Activated naive CD8-positive, alpha-beta T cell treated with anti-CD3 and anti-CD28 coated beads for 36 hours (primary cell): ENCODE data around the gene ADRB1. TPM values are rescaled to one million over a fixed set of nuclear protein-coding genes. Genes with fewer than 3 reads are reported as not detected.

Source experiments
- DNase-seq: peaks from one replicate; pipeline ENCODE4 v3.0.0; 2021
- H3K27ac Mint-ChIP-seq: one replicate; pipeline ENCODE4 v1.8.0; 2022; ENCODE audit warnings: mild to moderate bottlenecking, moderate library complexity, mixed read lengths
- H3K27me3 Mint-ChIP-seq: one replicate; pipeline ENCODE4 v1.8.0; 2022; ENCODE audit warnings: mild to moderate bottlenecking, mixed read lengths
- H3K36me3 Mint-ChIP-seq: one replicate; pipeline ENCODE4 v1.8.0; 2021; ENCODE audit warnings: mild to moderate bottlenecking, mixed read lengths
- H3K4me1 Mint-ChIP-seq: one replicate; pipeline ENCODE4 v1.8.0; 2021; ENCODE audit warnings: mixed read lengths
- H3K4me3 Mint-ChIP-seq: one replicate; pipeline ENCODE4 v1.8.0; 2022; ENCODE audit warnings: mild to moderate bottlenecking, moderate library complexity, mixed read lengths
- H3K9me3 Mint-ChIP-seq: one replicate; pipeline ENCODE4 v1.8.0; 2022; ENCODE audit warnings: mixed read lengths
- total RNA-seq, 2 experiments: library from RNA; stranded (reverse); gene quantifications; one replicate each; pipeline ENCODE4 v1.2.3, GENCODE V29; 2021

The ADRB1 gene
- total RNA-seq: under 1 TPM in 1 of 2 experiments, not detected in 1; 0.14 TPM

DNA sequence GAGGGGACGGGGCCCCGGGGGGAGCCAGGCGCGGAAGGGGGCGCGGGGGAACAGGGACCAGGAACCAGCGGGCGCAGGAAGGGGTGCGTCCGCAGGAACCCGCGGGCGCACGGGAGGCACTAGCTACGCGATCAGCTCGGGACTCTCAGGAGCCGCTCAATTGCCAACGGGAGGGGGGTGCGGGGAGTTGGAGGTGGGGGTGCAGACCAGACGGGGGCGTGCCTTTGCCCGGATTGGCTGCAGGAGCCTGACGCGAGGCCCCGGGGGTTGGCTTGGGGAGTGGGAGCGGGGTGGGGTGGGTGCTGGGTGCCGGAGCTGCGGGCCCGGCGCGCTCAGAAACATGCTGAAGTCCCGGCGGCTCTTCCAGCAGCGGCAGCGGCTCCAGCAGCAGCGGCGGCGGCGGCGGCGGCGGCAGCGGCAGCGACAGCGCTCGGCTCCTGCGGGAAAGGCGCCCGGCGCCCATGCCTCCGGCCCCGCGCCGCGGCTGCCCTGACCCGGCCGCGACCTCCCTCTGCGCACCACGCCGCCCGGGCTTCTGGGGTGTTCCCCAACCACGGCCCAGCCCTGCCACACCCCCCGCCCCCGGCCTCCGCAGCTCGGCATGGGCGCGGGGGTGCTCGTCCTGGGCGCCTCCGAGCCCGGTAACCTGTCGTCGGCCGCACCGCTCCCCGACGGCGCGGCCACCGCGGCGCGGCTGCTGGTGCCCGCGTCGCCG, at the start of gene ADRB1:
Gene ADRB1, plus strand, starts transcription at position 335 of the 715 bp plus-strand sequence. Its CDS starts 267 bp downstream, at position 602.
- Mint-ChIP-seq H3K27ac (no peak within 1 kb of the TSS), H3K4me1 (peaks cover 13% of the 10 kb centered on the region), H3K36me3 (no peaks in the 10 kb centered on the region), H3K4me3 (peak within 1 kb of the TSS; percentile 72), H3K9me3 (peaks cover 1% of the 10 kb centered on the region), H3K27me3 (peaks cover 90% of the 10 kb centered on the region)
- peak; percentile 35 for DNase-seq

GRCh38 chr10:113995201-113995600, 48.5 kb upstream of the ADRB1 start:
- no peak for DNase-seq
- peaks cover 4% of the 10 kb centered on the region for H3K4me1 Mint-ChIP-seq
- peaks cover 51% of the 10 kb centered on the region for H3K27me3 Mint-ChIP-seq
- no peak overlapping the region for H3K4me3 Mint-ChIP-seq
- H3K9me3 Mint-ChIP-seq: no peaks in the 10 kb centered on the region
- H3K36me3 Mint-ChIP-seq: no peaks in the 10 kb centered on the region
- H3K27ac Mint-ChIP-seq: no peak overlapping the region

GRCh38 chr10:113997428-113997827, 46.2 kb upstream of the ADRB1 start:
- Mint-ChIP-seq H3K9me3 (no peaks in the 10 kb centered on the region), H3K27ac (no peak overlapping the region), H3K4me1 (no peaks in the 10 kb centered on the region), H3K27me3 (peaks cover 36% of the 10 kb centered on the region), H3K36me3 (no peaks in the 10 kb centered on the region), H3K4me3 (no peak overlapping the region)
- DNase-seq: no peak

DNA sequence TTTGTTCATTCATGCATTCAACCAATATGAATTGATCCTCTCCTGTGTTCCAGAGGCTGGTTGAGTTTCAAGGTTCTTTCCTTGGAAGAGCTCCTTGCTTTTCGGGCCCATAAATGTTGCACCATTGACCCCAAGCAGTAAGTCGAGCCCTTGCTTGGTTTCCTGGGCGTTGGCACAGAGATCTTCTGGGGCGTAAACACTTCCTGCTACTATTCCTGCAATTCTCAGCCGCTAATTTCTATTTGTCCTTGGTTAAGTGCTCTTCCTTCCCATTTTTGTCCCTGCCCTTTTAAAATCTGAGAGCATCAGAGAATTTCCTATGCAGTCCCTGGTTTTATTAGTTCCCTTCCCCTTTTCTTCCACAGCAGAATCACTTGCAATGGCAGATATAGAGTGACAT, 44.1 kb upstream of the ADRB1 start:
- H3K27ac Mint-ChIP-seq: no peak overlapping the region
- H3K4me3 Mint-ChIP-seq: no peak overlapping the region
- H3K27me3 Mint-ChIP-seq: peaks cover 28% of the 10 kb centered on the region
- H3K36me3 Mint-ChIP-seq: no peaks in the 10 kb centered on the region
- DNase-seq: no peak
- no peaks in the 10 kb centered on the region for H3K9me3 Mint-ChIP-seq
- no peaks in the 10 kb centered on the region for H3K4me1 Mint-ChIP-seq

DNA sequence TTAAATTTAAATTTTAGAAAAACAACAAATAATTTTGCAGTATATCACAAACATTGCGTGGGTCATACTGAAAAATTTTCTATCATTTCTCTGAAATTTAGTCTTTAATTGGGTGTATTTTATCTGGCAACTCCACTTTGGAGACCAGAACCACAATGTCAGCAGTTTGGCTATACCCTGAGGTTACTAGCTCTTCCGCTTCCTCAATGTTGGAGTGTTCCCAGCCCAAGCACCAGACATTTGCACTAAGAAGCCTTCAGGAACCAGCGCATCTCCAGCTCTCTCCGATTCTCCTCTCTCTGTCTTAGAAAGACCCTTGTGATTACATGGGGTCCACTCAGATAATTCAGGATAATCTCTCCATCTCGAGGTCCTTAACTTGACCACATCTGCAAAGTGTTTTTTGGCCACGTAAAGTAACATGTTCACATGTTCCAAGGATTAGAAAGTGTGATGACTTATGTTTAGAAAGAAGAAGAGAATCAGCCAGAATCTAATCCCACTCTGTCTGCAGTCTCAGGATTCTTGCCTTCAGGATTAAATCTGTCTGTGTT, 43.1 kb upstream of the ADRB1 start:
- no peak for DNase-seq
- peaks cover 33% of the 10 kb centered on the region for H3K27me3 Mint-ChIP-seq
- H3K9me3 Mint-ChIP-seq: no peaks in the 10 kb centered on the region
- H3K36me3 Mint-ChIP-seq: no peaks in the 10 kb centered on the region
- no peaks in the 10 kb centered on the region for H3K4me1 Mint-ChIP-seq
- H3K27ac Mint-ChIP-seq: no peak overlapping the region
- H3K4me3 Mint-ChIP-seq: no peak overlapping the region

DNA sequence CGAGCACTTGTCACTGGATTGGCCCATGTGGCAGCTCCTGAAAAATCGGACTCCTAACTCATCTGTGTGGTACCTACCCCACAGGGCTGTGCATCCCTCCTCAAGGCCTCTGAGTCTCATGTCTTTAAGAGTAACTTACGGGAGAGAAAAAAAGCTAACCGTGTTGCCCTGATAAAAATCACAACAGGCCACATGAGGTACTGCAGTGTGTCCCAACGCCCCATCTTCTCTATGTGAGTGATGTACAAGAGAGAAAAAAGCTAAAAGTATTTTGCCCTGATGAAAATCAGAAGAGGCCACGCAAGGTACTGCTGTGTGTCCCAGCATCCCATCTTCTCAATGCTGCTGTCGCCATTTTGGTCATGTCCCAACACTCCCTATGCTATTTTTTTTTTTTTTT, 41.2 kb upstream of the ADRB1 start:
- no peaks in the 10 kb centered on the region for H3K36me3 Mint-ChIP-seq
- H3K27me3 Mint-ChIP-seq: peaks cover 25% of the 10 kb centered on the region
- H3K4me3 Mint-ChIP-seq: no peak overlapping the region
- H3K4me1 Mint-ChIP-seq: no peaks in the 10 kb centered on the region
- DNase-seq: no peak
- H3K27ac Mint-ChIP-seq: no peak overlapping the region
- H3K9me3 Mint-ChIP-seq: no peaks in the 10 kb centered on the region

DNA sequence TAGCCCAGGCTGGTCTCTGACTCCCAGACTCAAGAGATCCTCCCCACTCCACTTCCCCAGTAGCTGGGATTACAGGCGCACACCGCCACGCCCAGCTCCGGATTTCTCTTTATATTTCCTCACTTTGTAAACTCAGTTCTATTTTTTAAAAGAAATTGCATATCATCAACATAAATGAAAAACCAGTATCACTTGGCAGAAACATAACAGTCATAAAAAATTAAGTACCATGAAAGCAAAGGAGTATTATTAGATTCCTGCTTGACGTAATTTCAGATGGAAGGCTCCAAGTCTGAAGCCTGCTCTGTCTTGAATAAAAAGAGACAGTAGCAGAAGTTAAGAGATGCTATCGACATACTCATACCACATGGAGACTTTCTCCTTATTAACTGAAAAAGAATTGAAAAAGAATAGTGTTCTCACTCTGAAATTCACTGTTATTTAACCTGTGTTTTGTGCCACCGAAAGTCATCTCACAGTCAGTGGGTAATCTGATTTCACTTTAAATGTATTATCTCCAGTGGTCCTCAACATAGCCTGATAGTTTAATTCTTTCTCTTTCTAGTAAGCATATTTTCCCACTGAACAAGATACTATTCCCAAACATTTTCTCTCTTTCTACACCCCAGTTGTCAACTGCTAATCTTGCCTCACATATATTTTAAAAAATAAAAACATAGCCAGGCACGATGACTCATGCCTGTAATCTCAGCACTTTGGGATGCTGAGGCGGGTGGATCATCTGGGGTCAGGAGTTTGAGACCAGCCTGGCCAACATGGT, 40.3 kb upstream of the ADRB1 start:
- Mint-ChIP-seq H3K9me3 (no peaks in the 10 kb centered on the region), H3K27me3 (peaks cover 25% of the 10 kb centered on the region), H3K27ac (no peak overlapping the region)

DNA sequence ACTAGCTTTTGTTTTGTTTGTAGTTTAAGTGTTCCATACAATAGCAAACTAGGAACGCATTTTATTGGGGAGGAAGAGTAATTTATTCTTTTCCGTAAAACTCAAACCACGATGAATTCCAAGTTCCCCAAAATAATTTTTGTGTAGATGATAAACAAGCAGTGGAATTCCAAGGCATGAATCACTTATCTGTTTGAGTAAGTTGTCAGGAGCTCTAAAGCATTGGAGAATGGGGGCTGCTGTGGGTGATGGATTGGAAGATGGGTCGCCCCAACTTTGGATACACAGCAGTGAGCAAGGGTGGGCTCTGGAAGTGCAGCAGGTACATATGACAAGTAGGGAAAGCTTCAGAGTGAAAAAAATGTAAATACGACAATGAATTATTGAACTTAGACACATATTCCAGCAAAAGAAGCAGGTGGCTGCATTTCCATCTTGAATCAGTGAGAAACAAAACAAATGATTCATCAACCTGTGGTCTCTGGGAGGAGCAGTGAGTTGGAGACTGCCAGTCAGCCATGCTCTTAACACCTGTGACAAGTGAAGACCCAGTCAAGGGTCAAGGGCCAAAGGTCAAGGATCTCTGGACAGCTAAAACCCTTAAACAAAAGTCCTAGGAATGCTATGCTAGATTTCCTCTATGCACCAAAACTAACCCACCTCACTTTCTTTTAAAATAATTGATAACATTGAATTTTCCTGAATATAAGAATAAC, 34.2 kb upstream of the ADRB1 start:
- Mint-ChIP-seq H3K27me3 (peaks cover 15% of the 10 kb centered on the region), H3K4me3 (no peak overlapping the region), H3K9me3 (no peaks in the 10 kb centered on the region), H3K36me3 (no peaks in the 10 kb centered on the region), H3K4me1 (no peaks in the 10 kb centered on the region), H3K27ac (no peak overlapping the region)
- DNase-seq: no peak

More for the DNA sequence above, 40.3 kb upstream of the ADRB1 start:
- DNase-seq: no peak
- no peaks in the 10 kb centered on the region for H3K36me3 Mint-ChIP-seq
- no peak overlapping the region for H3K4me3 Mint-ChIP-seq
- H3K4me1 Mint-ChIP-seq: no peaks in the 10 kb centered on the region

DNA sequence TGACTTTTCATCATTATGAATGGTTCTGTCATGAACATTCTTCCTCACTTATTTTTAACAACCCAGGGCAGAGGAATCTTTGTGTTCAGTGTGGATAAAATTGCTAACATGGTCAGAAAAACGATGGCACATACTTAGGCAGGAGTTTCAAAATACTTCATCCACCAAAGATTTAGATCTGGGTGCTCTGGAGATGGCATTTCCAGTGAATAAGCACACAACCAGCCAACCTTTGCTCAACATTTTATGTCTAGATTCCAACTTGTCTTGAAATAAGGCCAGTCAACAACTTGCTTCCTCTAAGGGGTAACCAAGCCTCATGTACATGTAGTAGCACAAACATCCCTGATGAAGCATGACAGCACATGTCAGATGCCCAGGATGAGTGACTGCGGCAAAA, 33.4 kb upstream of the ADRB1 start:
- Mint-ChIP-seq H3K27me3 (peaks cover 7% of the 10 kb centered on the region), H3K27ac (no peak overlapping the region), H3K9me3 (no peaks in the 10 kb centered on the region), H3K4me3 (no peak overlapping the region), H3K4me1 (no peaks in the 10 kb centered on the region), H3K36me3 (no peaks in the 10 kb centered on the region)
- DNase-seq: no peak

DNA sequence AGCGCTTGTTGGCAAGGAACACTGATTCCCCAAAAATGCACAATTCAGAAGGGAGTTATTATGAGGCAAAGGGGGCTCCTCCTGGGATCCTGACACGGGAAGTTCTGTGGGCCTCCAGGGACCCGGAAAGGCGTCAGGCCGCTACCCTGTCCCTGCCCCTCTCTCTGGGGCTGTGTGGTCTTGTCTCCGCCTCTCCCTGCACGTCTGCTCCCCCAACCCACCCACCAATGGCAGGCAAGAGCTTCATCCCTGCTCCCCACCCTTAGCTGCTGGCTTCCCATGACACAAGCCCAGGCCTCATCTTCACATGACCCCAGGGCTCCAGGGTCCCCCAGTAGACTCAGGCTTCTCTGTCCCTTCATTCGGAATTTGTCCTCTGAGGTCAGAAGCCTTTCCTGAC, 31.0 kb upstream of the ADRB1 start:
- H3K27ac Mint-ChIP-seq: no peak overlapping the region
- peaks cover 2% of the 10 kb centered on the region for H3K9me3 Mint-ChIP-seq
- no peaks in the 10 kb centered on the region for H3K4me1 Mint-ChIP-seq
- DNase-seq: no peak
- H3K27me3 Mint-ChIP-seq: peaks cover 6% of the 10 kb centered on the region
- H3K4me3 Mint-ChIP-seq: no peak overlapping the region
- no peaks in the 10 kb centered on the region for H3K36me3 Mint-ChIP-seq

- no peaks in the 10 kb centered on the region for H3K4me1 Mint-ChIP-seq
- H3K36me3 Mint-ChIP-seq: no peaks in the 10 kb centered on the region
- no peak for DNase-seq
- H3K9me3 Mint-ChIP-seq: peaks cover 2% of the 10 kb centered on the region
- no peak overlapping the region for H3K4me3 Mint-ChIP-seq
- peaks cover 12% of the 10 kb centered on the region for H3K27me3 Mint-ChIP-seq
- H3K27ac Mint-ChIP-seq: no peak overlapping the region
Measured at GRCh38 chr10:114015708-114016107, 28.0 kb upstream of the ADRB1 start.

DNA sequence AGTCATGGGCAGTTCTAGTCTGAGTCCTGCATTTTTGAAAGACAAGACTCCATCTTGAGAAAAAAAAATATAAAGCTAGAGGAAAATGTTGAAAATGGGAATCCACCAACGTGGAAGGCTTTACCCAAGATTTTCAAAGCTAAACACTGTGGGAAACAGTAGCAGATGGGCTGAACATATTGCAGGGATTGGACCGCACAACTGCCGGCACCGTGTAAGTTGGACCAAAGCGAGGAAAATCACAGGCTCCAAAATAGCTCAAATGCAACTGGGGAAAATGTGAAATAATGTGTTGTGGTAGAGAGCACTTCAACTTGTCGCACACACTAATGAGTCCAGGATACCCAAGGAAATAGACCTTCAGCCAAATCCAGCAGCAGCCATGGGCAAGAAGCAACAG, 26.4 kb upstream of the ADRB1 start:
- H3K9me3 Mint-ChIP-seq: peaks cover 2% of the 10 kb centered on the region
- no peaks in the 10 kb centered on the region for H3K36me3 Mint-ChIP-seq
- no peak for DNase-seq
- no peaks in the 10 kb centered on the region for H3K4me1 Mint-ChIP-seq
- no peak overlapping the region for H3K27ac Mint-ChIP-seq
- H3K27me3 Mint-ChIP-seq: peaks cover 20% of the 10 kb centered on the region
- H3K4me3 Mint-ChIP-seq: no peak overlapping the region

DNA sequence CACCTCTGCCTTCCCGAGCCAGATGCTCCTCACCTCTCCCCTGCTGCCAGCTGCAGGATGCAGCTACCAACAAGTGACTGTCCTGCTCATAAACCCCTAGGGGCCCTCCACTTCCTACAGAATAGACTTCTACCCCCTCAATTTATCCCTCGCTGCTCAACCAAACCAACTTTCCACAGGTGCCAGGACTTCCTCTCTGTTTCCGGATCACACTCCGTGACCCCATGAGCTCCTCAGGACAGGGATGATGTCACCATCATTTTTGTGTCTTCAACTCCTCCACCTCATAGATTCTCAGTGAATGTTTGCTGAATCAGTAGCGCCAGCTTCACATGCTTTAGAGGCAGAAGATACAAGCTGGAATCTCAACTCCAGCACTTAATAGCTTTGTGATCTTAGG, 25.8 kb upstream of the ADRB1 start:
- H3K4me1 Mint-ChIP-seq: no peaks in the 10 kb centered on the region
- H3K4me3 Mint-ChIP-seq: no peak overlapping the region
- H3K27me3 Mint-ChIP-seq: peaks cover 26% of the 10 kb centered on the region
- no peaks in the 10 kb centered on the region for H3K36me3 Mint-ChIP-seq
- peaks cover 2% of the 10 kb centered on the region for H3K9me3 Mint-ChIP-seq
- no peak overlapping the region for H3K27ac Mint-ChIP-seq
- DNase-seq: no peak

DNA sequence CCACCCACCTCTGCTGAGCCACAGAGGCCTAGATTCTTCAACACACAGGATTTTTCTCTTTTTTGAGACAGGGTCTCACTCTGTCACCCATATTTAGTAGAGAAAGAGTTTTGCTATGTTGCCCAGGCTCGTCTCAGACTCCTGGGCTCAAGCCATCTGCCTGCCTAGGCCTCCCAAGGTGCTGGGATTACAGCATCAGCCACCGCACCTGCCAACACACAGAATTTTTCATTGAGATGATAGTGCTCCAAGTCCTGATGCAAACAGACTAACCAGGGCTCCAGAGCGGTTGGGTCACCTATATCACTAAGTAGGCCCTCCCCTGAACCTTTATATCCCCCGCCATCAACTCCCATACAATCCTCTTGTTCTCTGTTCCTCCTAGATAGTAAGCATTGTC, 24.4 kb upstream of the ADRB1 start:
- H3K36me3 Mint-ChIP-seq: no peaks in the 10 kb centered on the region
- H3K4me1 Mint-ChIP-seq: peaks cover 3% of the 10 kb centered on the region
- peaks cover 4% of the 10 kb centered on the region for H3K9me3 Mint-ChIP-seq
- DNase-seq: no peak
- H3K27ac Mint-ChIP-seq: no peak overlapping the region
- peaks cover 35% of the 10 kb centered on the region for H3K27me3 Mint-ChIP-seq
- H3K4me3 Mint-ChIP-seq: no peak overlapping the region

- peaks cover 35% of the 10 kb centered on the region for H3K27me3 Mint-ChIP-seq
Measured at GRCh38 chr10:114021154-114021553, 22.5 kb upstream of the ADRB1 start.

More at GRCh38 chr10:114021154-114021553, 22.5 kb upstream of the ADRB1 start:
- Mint-ChIP-seq H3K36me3 (no peaks in the 10 kb centered on the region), H3K27ac (no peak overlapping the region), H3K4me1 (peaks cover 16% of the 10 kb centered on the region), H3K4me3 (no peak overlapping the region), H3K9me3 (peaks cover 2% of the 10 kb centered on the region)
- no peak for DNase-seq
